Mesenchymal stem cell (in vitro differentiated cells and primary cell): Measurements from ENCODE around the gene WFDC11.

Experiments used
- DNase-seq: peaks from one replicate; pipeline ENCODE4 v3.0.0-alpha.2; 2013
- H2AFZ ChIP-seq: one replicate; pipeline ENCODE4 v1.6.1; 2013; ENCODE audit warnings: low read depth, mild to moderate bottlenecking, control low read depth, inconsistent platforms, low read length, moderate library complexity
- H2AK5ac ChIP-seq: 2 replicates; pipeline ENCODE4 v1.6.1; 2013; ENCODE audit warnings: low read length, moderate library complexity, mild to moderate bottlenecking, inconsistent platforms; ENCODE audit not compliant: severe bottlenecking
- H2BK120ac ChIP-seq: one replicate; pipeline ENCODE4 v1.6.1; 2013; ENCODE audit warnings: low read depth, mild to moderate bottlenecking, inconsistent platforms, low read length, moderate library complexity
- H2BK12ac ChIP-seq, 2 experiments: one replicate each; pipeline ENCODE4 v1.6.1; 2013; ENCODE audit warnings: inconsistent platforms in 2 of 2, low read length in 2 of 2, mild to moderate bottlenecking in 2 of 2, moderate library complexity in 2 of 2, control low read depth in 1 of 2
- H2BK15ac ChIP-seq: one replicate; pipeline ENCODE4 v1.6.1; 2013; ENCODE audit warnings: mild to moderate bottlenecking, low read depth, inconsistent platforms; ENCODE audit not compliant: poor library complexity, severe bottlenecking
- H2BK5ac ChIP-seq: 2 replicates; pipeline ENCODE4 v1.6.1; 2013; ENCODE audit warnings: low read depth, mild to moderate bottlenecking, low read length, control low read depth, inconsistent platforms; ENCODE audit not compliant: poor library complexity, severe bottlenecking
- H3K14ac ChIP-seq, 2 experiments: one replicate each; pipeline ENCODE4 v1.6.1; 2013; ENCODE audit warnings: inconsistent platforms in 2 of 2, low read length in 2 of 2, control low read depth in 1 of 2, mild to moderate bottlenecking in 1 of 2, moderate library complexity in 1 of 2
- H3K18ac ChIP-seq, 2 experiments: one replicate each; pipeline ENCODE4 v1.6.1; 2013; ENCODE audit warnings: inconsistent platforms in 2 of 2, low read length in 2 of 2, control low read depth in 1 of 2, low read depth in 1 of 2, mild to moderate bottlenecking in 1 of 2
- H3K23ac ChIP-seq, 2 experiments: one replicate each; pipeline ENCODE4 v1.6.1; 2013; ENCODE audit warnings: inconsistent platforms in 2 of 2, low read length in 2 of 2, mild to moderate bottlenecking in 2 of 2, moderate library complexity in 2 of 2, control low read depth in 1 of 2
- H3K27ac ChIP-seq: 2 replicates; pipeline ENCODE4 v1.5.1; 2013; ENCODE audit warnings: mild to moderate bottlenecking, moderate library complexity, low read length, control low read depth, inconsistent platforms; ENCODE audit not compliant: poor library complexity, severe bottlenecking
- H3K27me3 ChIP-seq, 2 experiments: 2 replicates each; pipeline versions ENCODE4 v1.6.1 to v1.7.0; 2013; ENCODE audit warnings: low read length in 2 of 2, mild to moderate bottlenecking in 2 of 2, moderate library complexity in 2 of 2, control low read depth in 1 of 2, inconsistent platforms in 1 of 2; ENCODE audit not compliant: control insufficient read depth in 1 of 2, insufficient read depth in 1 of 2
- H3K36me3 ChIP-seq, 2 experiments: 2 replicates each; pipeline versions ENCODE4 v1.6.1 to v1.7.0; 2013; ENCODE audit warnings: low read length in 2 of 2, control low read depth in 1 of 2, inconsistent platforms in 1 of 2, low read depth in 1 of 2, mild to moderate bottlenecking in 1 of 2; ENCODE audit not compliant: insufficient read depth in 2 of 2, control insufficient read depth in 1 of 2
- H3K4ac ChIP-seq, 2 experiments: one replicate each; pipeline ENCODE4 v1.6.1; 2013; ENCODE audit warnings: inconsistent platforms in 2 of 2, low read length in 2 of 2, mild to moderate bottlenecking in 2 of 2, moderate library complexity in 2 of 2, control low read depth in 1 of 2, low read depth in 1 of 2
- H3K4me1 ChIP-seq: 2 replicates; pipeline ENCODE4 v1.6.1; 2013; ENCODE audit warnings: low read depth, low read length, control low read depth; ENCODE audit not compliant: control insufficient read depth, insufficient read depth
- H3K4me2 ChIP-seq: 2 replicates; pipeline ENCODE4 v1.6.1; 2013; ENCODE audit warnings: low read length, mild to moderate bottlenecking, inconsistent platforms; ENCODE audit not compliant: poor library complexity, severe bottlenecking
- H3K4me3 ChIP-seq, 2 experiments: 2 replicates each; pipeline versions ENCODE4 v1.5.1 to v1.7.0; 2013; ENCODE audit warnings: low read length in 2 of 2, mild to moderate bottlenecking in 2 of 2, control low read depth in 1 of 2, low read depth in 1 of 2; ENCODE audit not compliant: insufficient read depth in 1 of 2
- H3K79me1 ChIP-seq: replicated peaks from 2 replicates; pipeline ENCODE4 v1.6.1; 2013; ENCODE audit warnings: mild to moderate bottlenecking, control low read depth, low read length, inconsistent platforms; ENCODE audit not compliant: poor library complexity, severe bottlenecking
- H3K9ac ChIP-seq: 2 replicates; pipeline ENCODE4 v1.7.0; 2013; ENCODE audit warnings: mild to moderate bottlenecking, low read length, moderate library complexity
- H3K9me3 ChIP-seq: 2 replicates; pipeline ENCODE4 v1.7.0; 2013; ENCODE audit warnings: mild to moderate bottlenecking, low read length; ENCODE audit not compliant: control insufficient read depth
- H4K8ac ChIP-seq: one replicate; pipeline ENCODE4 v1.6.1; 2013; ENCODE audit warnings: inconsistent platforms, mild to moderate bottlenecking, low read length, moderate library complexity
- H4K91ac ChIP-seq: one replicate; pipeline ENCODE4 v1.6.1; 2013; ENCODE audit warnings: mild to moderate bottlenecking, low read length, inconsistent platforms
- WGBS: methylation state at CpG from one replicate; pipeline ENCODE4 v1.1.7; 2013; ENCODE audit warnings: mixed read lengths; 5-methylcytosine and 5-hydroxymethylcytosine counted together

Gene WFDC11

GRCh38 chr20:45630371-45630770 lies 39.7 kb downstream of the WFDC11 start:
- Histone ChIP-seq H2BK120ac (no peak overlapping the region), H3K27ac (no peak overlapping the region), H3K9ac (no peak overlapping the region), H3K36me3 (no peaks in the 10 kb centered on the region), H2AFZ (no peak overlapping the region), H3K4me2 (no peak overlapping the region), H3K9me3 (no peaks in the 10 kb centered on the region), H3K79me1 (no peaks in the 10 kb centered on the region), H4K8ac (no peak overlapping the region), H3K14ac (no peak overlapping the region), H3K4me3 (no peak overlapping the region), H2BK12ac (no peak overlapping the region), H3K4me1 (no peaks in the 10 kb centered on the region), H3K4ac (no peak overlapping the region), H2BK15ac (no peak overlapping the region), H3K27me3 (no peaks in the 10 kb centered on the region), H3K18ac (no peak overlapping the region), H3K23ac (no peak overlapping the region), H4K91ac (no peak overlapping the region), H2AK5ac (no peak overlapping the region), H2BK5ac (no peak overlapping the region)
- DNase-seq, result no peak

- Histone ChIP-seq H3K4me1 (no peaks in the 10 kb centered on the region), H3K14ac (peak within 1 kb of the TSS in 1 of 2 experiments; percentile 19), H3K4me2 (no peak within 1 kb of the TSS), H2BK5ac (no peak within 1 kb of the TSS), H2BK120ac (no peak within 1 kb of the TSS), H4K8ac (no peak within 1 kb of the TSS), H3K4ac (no peak within 1 kb of the TSS), H3K27ac (no peak within 1 kb of the TSS), H2BK15ac (no peak within 1 kb of the TSS), H3K23ac (no peak within 1 kb of the TSS), H3K79me1 (no peaks in the 10 kb centered on the region), H3K9me3 (no peaks in the 10 kb centered on the region), H3K36me3 (no peaks in the 10 kb centered on the region), H3K18ac (no peak within 1 kb of the TSS), H3K9ac (peak within 1 kb of the TSS; percentile 39), H2AFZ (peak within 1 kb of the TSS; percentile 27), H3K27me3 (no peaks in the 10 kb centered on the region), H2AK5ac (no peak within 1 kb of the TSS), H4K91ac (no peak within 1 kb of the TSS), H3K4me3 (no peak within 1 kb of the TSS), H2BK12ac (no peak within 1 kb of the TSS)
- DNase-seq, result peak; percentile 53
- 16% methylated on average over 9 of the region's 9 CpGs for WGBS
These were observed 40.4 kb downstream of the WFDC11 start, which contains the start of gene WFDC10A for GRCh38 chr20:45629496-45630100. WFDC10A (plus strand) TSS chr20:45629739; CDS start chr20:45629814, 75 bp downstream.

- 20% methylated on average over 1 of the region's 2 CpGs for WGBS
- H3K23ac ChIP-seq, result no peak overlapping the region
- H3K4me1 ChIP-seq, result no peaks in the 10 kb centered on the region
- no peaks in the 10 kb centered on the region for H3K36me3 ChIP-seq
- no peak overlapping the region for H3K9ac ChIP-seq
- H3K9me3 ChIP-seq, result no peaks in the 10 kb centered on the region
- H3K4ac ChIP-seq, result no peak overlapping the region
- no peak overlapping the region for H2BK12ac ChIP-seq
- H4K8ac ChIP-seq, result no peak overlapping the region
- no peak overlapping the region for H4K91ac ChIP-seq
- no peaks in the 10 kb centered on the region for H3K79me1 ChIP-seq
- no peak overlapping the region for H2AK5ac ChIP-seq
- no peak overlapping the region for H2BK15ac ChIP-seq
- H3K4me2 ChIP-seq, result no peak overlapping the region
- no peak overlapping the region for H2BK120ac ChIP-seq
- H2AFZ ChIP-seq, result no peak overlapping the region
- no peak for DNase-seq
- no peaks in the 10 kb centered on the region for H3K27me3 ChIP-seq
- no peak overlapping the region for H3K27ac ChIP-seq
- H3K18ac ChIP-seq, result no peak overlapping the region
- H3K4me3 ChIP-seq, result no peak overlapping the region
- H3K14ac ChIP-seq, result no peak overlapping the region
- no peak overlapping the region for H2BK5ac ChIP-seq
These were observed 43.5 kb downstream of the WFDC11 start for GRCh38 chr20:45626540-45626939.

GRCh38 chr20:45621593-45621992 lies 48.4 kb downstream of the WFDC11 start:
- Histone ChIP-seq H3K9ac (no peak overlapping the region), H4K91ac (no peak overlapping the region), H3K9me3 (no peaks in the 10 kb centered on the region), H3K27me3 (no peaks in the 10 kb centered on the region), H3K4ac (no peak overlapping the region), H2BK120ac (no peak overlapping the region), H3K4me1 (no peaks in the 10 kb centered on the region), H3K23ac (no peak overlapping the region), H4K8ac (no peak overlapping the region), H3K18ac (no peak overlapping the region), H3K27ac (no peak overlapping the region), H2AFZ (no peak overlapping the region), H2BK5ac (no peak overlapping the region), H2BK12ac (no peak overlapping the region), H3K4me2 (no peak overlapping the region), H2AK5ac (no peak overlapping the region), H3K4me3 (no peak overlapping the region), H2BK15ac (no peak overlapping the region), H3K14ac (no peak overlapping the region), H3K36me3 (no peaks in the 10 kb centered on the region), H3K79me1 (no peaks in the 10 kb centered on the region)
- DNase-seq, result no peak
- WGBS, result 90% methylated on average over 1 of the region's 2 CpGs
